ENCODE measurements around the gene TRIM14.

- TF ChIP-seq, protein P1, sequence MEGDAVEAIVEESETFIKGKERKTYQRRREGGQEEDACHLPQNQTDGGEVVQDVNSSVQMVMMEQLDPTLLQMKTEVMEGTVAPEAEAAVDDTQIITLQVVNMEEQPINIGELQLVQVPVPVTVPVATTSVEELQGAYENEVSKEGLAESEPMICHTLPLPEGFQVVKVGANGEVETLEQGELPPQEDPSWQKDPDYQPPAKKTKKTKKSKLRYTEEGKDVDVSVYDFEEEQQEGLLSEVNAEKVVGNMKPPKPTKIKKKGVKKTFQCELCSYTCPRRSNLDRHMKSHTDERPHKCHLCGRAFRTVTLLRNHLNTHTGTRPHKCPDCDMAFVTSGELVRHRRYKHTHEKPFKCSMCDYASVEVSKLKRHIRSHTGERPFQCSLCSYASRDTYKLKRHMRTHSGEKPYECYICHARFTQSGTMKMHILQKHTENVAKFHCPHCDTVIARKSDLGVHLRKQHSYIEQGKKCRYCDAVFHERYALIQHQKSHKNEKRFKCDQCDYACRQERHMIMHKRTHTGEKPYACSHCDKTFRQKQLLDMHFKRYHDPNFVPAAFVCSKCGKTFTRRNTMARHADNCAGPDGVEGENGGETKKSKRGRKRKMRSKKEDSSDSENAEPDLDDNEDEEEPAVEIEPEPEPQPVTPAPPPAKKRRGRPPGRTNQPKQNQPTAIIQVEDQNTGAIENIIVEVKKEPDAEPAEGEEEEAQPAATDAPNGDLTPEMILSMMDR (IDR thresholded peaks at IDR 0.05), result no peak
- TF ChIP-seq POLR2A (IDR thresholded peaks at IDR 0.05), result peak in 1 of 2 donors; percentile 23
Measured at GRCh38 chr9:98056269-98057137, 62.5 kb downstream of the TRIM14 start, which contains the start of gene NANS.

All from lower leg skin (tissue), 3 donors.